NCI-H2107 treated with DMSO at 0.1 percent for 48 hours (cell line): ENCODE results near the gene ARID5A.

Source experiments
- DNase-seq: peaks from one replicate; lab custom pipeline; 2025; ENCODE audit not compliant: unreplicated experiment; lab: John Stamatoyannopoulos, UW

The ARID5A gene

DNA sequence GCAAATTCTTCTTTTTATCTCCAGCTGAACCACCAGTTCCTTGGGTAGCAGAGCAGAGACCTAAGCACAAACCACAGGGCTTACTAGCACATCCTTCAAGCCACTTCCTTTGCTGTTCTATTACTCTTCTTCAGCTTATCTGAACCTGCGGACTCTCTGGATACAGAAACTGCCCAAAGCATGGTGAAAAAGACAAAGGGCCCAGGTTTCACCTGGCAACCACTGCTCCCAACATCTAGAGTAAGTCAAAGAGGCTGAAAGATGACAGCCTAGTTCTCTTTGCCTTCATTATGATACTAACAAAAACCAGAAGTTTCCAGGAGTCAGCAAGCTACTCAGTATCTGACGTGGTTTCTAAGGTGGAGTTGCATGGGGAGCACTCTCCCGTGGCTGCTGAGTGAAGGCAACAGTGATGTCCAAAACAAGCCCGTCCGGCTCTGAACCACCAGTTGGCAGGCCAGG is 58.2 kb downstream of the ARID5A start:
- DNase-seq: no peak

DNA sequence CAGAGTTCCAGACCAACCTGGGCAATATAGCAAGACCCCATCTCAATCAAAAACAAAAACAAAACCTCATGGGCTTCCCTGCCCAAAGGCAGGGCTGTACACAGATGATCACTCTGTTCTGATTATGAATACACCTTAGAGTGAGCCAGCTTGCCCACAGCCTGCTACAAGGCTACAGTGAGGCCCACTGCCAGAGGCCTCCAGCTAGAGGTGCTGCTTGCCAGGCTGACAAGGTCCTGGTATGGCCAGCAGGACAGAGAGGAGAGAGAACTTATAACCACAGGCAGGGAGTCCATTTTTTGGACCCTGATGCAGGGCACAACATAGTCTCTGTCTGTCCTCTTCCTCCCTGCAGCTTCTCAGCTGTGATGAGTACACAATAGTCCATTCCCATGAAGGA is 60.0 kb downstream of the ARID5A start:
- DNase-seq: no peak

- no peak for DNase-seq
Measured at GRCh38 chr2:96599941-96600340, 63.4 kb downstream of the ARID5A start.

DNA sequence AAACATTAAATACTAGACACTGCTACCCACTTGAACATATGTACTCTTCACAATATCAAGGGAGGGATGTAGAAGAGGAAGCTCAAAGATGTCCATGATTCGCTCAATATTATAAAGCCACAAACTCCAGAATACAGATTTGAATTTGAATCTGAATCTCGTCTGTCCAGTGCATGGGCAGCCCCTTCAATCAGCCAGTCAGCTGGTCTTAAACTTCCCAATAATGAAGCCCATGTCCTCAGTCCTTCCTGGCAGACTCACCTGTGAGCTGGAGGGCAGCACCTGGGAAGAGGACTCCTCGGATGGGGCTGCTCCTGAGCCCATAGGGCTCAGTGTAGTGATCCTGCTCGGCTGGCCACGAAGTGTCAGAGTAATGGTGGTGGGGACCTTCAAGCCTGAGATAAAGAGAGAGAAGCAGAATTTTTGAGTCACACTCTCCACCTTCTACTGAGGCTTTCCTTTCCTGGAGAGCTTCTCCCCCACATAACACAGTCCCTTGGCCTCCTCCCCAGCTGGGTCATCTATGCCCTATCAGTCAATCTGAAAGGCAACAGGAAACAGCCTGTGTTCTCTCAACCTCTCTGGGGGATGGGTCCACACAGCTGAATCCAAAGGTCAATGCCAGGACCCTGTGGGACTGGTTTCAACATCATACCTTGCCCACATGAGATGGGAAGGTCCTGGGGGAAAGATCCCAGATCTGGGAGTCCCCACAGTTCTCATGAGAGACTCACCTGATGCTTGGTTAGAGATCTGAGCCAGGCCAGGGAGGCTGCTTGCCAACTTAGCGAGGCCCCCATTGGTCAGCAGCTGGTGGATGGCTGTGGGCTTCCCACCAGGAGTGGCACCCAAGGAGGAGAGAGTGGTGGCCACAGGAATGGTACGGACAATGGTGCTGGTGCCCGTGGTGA is 65.1 kb downstream of the ARID5A start:
- no peak for DNase-seq
